ENCODE data around the gene SH2D7. TPM values are rescaled to one million over a fixed set of nuclear protein-coding genes. Genes with fewer than 3 reads are reported as not detected.
A peak's percentile ranks its signal among the peaks of the same experiment; 100 is the strongest.

SH2D7 gene
- not detected for total RNA-seq (2021; ENCODE audit: unreplicated experiment)
- polyA plus RNA-seq (2012; ENCODE audit: insufficient read length): 0.38 TPM
- percentile 8 among the genes with signal in this experiment for Bru-seq, nascent RNA
- BruChase-seq, experiment 1, labeled RNA remaining after a 2-hour chase: percentile 4 among the genes with signal in this experiment
- not detected for BruChase-seq, experiment 2, labeled RNA remaining after a 6-hour chase
- long read RNA-seq: 0 reads

DNA sequence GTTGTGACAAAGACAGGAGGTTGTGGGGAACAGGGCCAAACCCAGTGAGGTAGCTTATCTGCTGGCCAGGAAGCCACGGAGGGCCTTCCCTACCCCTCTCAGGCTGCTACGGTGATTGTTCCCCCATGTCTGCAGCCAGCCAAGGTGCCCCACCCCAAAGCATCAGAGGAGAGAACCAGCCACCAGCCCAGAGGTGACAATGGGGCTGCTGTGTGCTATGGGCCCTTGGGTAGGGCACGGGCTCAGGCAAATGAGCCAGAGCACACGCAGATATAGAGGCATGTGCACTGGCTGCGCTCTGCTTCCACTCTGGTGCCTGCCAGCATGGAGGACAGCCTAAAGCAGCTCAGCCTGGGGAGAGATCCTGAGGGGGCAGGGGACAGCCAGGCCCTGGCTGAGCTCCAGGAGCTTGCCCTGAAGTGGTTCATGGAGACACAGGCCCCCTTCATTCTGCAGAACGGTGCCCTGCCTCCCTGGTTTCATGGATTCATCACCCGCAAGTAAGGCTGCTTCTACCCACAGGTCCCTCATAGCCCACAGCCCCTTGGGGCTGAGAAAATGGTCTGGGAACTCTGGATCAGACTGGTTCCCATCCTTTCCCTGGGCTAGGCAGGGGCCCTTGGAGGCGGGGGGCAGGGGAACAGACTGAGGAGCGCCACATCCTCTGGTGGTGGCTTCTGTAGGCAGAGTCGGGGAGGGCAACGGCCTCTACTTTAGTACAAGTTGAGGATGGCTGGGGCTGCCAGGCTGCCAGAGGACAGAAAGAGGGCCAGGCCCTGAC, at the start of gene SH2D7:
Gene SH2D7, plus strand, starts transcription at position 301 of the 781 bp plus-strand sequence. Its CDS starts 24 bp downstream, at position 325.
- BruUV-seq (replicated peaks): no TSS peak
- H3K9me3 ChIP-seq (ENCODE audit: control insufficient read depth, insufficient read depth, low read depth, low read length): no peaks in the 10 kb centered on the region
- H3K4me3 ChIP-seq (ENCODE audit: low read depth in 2 of 2, low read length in 2 of 2): no peak within 1 kb of the TSS
- 0 out of 2 replicates have a peak, but pooled peaks have one; percentile 31 for ATAC-seq
- no peaks in the 10 kb centered on the region for H3K36me3 ChIP-seq (ENCODE audit: control insufficient read depth, insufficient read depth, low read length)
- no peak for TF ChIP-seq SIN3A (IDR thresholded peaks at IDR 0.05; ENCODE audit: borderline replicate concordance, insufficient read depth, low read depth, low read length)
- TF ChIP-seq, protein P1, sequence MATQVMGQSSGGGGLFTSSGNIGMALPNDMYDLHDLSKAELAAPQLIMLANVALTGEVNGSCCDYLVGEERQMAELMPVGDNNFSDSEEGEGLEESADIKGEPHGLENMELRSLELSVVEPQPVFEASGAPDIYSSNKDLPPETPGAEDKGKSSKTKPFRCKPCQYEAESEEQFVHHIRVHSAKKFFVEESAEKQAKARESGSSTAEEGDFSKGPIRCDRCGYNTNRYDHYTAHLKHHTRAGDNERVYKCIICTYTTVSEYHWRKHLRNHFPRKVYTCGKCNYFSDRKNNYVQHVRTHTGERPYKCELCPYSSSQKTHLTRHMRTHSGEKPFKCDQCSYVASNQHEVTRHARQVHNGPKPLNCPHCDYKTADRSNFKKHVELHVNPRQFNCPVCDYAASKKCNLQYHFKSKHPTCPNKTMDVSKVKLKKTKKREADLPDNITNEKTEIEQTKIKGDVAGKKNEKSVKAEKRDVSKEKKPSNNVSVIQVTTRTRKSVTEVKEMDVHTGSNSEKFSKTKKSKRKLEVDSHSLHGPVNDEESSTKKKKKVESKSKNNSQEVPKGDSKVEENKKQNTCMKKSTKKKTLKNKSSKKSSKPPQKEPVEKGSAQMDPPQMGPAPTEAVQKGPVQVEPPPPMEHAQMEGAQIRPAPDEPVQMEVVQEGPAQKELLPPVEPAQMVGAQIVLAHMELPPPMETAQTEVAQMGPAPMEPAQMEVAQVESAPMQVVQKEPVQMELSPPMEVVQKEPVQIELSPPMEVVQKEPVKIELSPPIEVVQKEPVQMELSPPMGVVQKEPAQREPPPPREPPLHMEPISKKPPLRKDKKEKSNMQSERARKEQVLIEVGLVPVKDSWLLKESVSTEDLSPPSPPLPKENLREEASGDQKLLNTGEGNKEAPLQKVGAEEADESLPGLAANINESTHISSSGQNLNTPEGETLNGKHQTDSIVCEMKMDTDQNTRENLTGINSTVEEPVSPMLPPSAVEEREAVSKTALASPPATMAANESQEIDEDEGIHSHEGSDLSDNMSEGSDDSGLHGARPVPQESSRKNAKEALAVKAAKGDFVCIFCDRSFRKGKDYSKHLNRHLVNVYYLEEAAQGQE (IDR thresholded peaks at IDR 0.05; ENCODE audit: insufficient read depth in 1 of 2, low read depth in 2 of 2, low read length in 1 of 2): no peak
- TF ChIP-seq, protein P2, sequence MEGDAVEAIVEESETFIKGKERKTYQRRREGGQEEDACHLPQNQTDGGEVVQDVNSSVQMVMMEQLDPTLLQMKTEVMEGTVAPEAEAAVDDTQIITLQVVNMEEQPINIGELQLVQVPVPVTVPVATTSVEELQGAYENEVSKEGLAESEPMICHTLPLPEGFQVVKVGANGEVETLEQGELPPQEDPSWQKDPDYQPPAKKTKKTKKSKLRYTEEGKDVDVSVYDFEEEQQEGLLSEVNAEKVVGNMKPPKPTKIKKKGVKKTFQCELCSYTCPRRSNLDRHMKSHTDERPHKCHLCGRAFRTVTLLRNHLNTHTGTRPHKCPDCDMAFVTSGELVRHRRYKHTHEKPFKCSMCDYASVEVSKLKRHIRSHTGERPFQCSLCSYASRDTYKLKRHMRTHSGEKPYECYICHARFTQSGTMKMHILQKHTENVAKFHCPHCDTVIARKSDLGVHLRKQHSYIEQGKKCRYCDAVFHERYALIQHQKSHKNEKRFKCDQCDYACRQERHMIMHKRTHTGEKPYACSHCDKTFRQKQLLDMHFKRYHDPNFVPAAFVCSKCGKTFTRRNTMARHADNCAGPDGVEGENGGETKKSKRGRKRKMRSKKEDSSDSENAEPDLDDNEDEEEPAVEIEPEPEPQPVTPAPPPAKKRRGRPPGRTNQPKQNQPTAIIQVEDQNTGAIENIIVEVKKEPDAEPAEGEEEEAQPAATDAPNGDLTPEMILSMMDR (IDR thresholded peaks at IDR 0.05): no peak
- no peak for TF ChIP-seq POLR2AphosphoS5 (IDR thresholded peaks at IDR 0.05; ENCODE audit: low read depth, low read length)
- no peak for TF ChIP-seq TCF7L2 (IDR thresholded peaks at IDR 0.05; ENCODE audit: low read depth, low read length)
- DNase-seq (ENCODE audit: low read depth, low spot score): no peak
- ChIA-PET CTCF (no interaction called here), POLR2A (no interaction called here)
- no peak within 1 kb of the TSS for H3K27ac ChIP-seq (ENCODE audit: low read length)
- in situ Hi-C loops (cut with HindIII; ENCODE audit: low pct_unique_long_range_greater_than_20kb, low sequenced_read_pairs): no loop called here
- no peaks in the 10 kb centered on the region for H3K27me3 ChIP-seq (ENCODE audit: control insufficient read depth, insufficient read depth, low read length)
- intact Hi-C loops (cut with micrococcal nuclease; ENCODE audit: unreplicated experiment): no loop called here
- H3K4me1 ChIP-seq (ENCODE audit: control insufficient read depth, insufficient read depth, low read length): no peaks in the 10 kb centered on the region

DNA sequence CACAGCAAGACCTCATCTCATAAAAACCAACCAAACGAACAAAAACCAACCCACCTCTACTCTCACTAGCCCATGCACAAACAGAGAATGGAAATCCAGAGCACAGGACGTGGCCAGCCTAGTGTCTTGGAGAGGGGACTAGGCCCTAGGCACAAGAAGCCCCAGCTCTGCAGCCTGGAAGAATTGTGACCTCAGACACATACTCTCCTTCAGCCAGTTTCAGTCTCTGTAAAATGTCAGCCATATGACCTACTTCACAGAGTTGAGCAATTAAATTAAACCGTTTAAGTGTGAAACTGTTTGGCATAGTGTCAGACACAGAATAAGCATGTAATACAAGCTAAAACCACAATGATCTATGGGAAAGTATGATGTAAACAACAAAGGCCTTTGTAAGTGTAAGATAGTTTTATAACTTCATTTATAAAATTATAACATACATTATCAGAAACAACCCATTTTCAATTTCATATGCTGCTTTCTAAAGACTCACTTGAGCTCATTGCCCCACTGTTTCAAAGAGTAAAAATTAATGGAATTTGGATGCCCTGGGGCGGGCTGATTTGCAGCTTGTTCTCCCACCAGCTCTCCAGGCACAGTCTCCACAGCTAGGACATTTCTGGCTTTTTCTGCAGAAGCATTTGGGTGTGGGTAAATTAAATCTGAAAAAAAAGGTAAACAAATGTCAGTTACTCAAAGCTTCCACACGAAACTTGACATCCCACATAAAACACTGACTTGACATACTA, 47.8 kb upstream of the SH2D7 start:
- no peak for ATAC-seq
- CTCF ChIA-PET: no interaction called here
- in situ Hi-C loops (cut with HindIII; ENCODE audit: low pct_unique_long_range_greater_than_20kb, low sequenced_read_pairs): no loop called here
- intact Hi-C loops (cut with micrococcal nuclease; ENCODE audit: unreplicated experiment): no loop called here
- Histone ChIP-seq H3K4me1 (ENCODE audit: control insufficient read depth, insufficient read depth, low read length) (peaks cover 27% of the 10 kb centered on the region), H3K27me3 (ENCODE audit: control insufficient read depth, insufficient read depth, low read length) (no peaks in the 10 kb centered on the region), H3K36me3 (ENCODE audit: control insufficient read depth, insufficient read depth, low read length) (peaks cover 3% of the 10 kb centered on the region; the same call in 1 of the 2 replicates), H3K9me3 (ENCODE audit: control insufficient read depth, insufficient read depth, low read depth, low read length) (no peaks in the 10 kb centered on the region), H3K27ac (ENCODE audit: low read length) (no peak overlapping the region; the same call in 1 of the 2 replicates), H3K4me3 (ENCODE audit: low read depth in 2 of 2, low read length in 2 of 2) (no peak overlapping the region)
- no peak for DNase-seq (ENCODE audit: low read depth, low spot score)
- TF ChIP-seq, protein P2 (IDR thresholded peaks at IDR 0.05): no peak
- TF ChIP-seq POLR2AphosphoS5 (IDR thresholded peaks at IDR 0.05; ENCODE audit: low read depth, low read length): no peak
- TF ChIP-seq, protein P1 (IDR thresholded peaks at IDR 0.05; ENCODE audit: insufficient read depth in 1 of 2, low read depth in 2 of 2, low read length in 1 of 2): no peak
- TF ChIP-seq SIN3A (IDR thresholded peaks at IDR 0.05; ENCODE audit: borderline replicate concordance, insufficient read depth, low read depth, low read length): no peak
- TF ChIP-seq TCF7L2 (IDR thresholded peaks at IDR 0.05; ENCODE audit: low read depth, low read length): no peak
- no TSS peak for BruUV-seq (replicated peaks)
- POLR2A ChIA-PET: no interaction called here

Measured in Panc1 (cell line).